ENCODE data around the gene HERPUD1. TPM values are rescaled to one million over a fixed set of nuclear protein-coding genes. Genes with fewer than 3 reads are reported as not detected.
A peak's percentile ranks its signal among the peaks of the same experiment; 100 is the strongest.
"Not testable (repeated sequence)": the region's sequence is repeated elsewhere in the genome, so short reads cannot be mapped to it uniquely, and the experiment has no call there.

The HERPUD1 gene
- total and polyA plus RNA-seq, 4 donors: 52.5 to 173 (median 108) TPM

DNA sequence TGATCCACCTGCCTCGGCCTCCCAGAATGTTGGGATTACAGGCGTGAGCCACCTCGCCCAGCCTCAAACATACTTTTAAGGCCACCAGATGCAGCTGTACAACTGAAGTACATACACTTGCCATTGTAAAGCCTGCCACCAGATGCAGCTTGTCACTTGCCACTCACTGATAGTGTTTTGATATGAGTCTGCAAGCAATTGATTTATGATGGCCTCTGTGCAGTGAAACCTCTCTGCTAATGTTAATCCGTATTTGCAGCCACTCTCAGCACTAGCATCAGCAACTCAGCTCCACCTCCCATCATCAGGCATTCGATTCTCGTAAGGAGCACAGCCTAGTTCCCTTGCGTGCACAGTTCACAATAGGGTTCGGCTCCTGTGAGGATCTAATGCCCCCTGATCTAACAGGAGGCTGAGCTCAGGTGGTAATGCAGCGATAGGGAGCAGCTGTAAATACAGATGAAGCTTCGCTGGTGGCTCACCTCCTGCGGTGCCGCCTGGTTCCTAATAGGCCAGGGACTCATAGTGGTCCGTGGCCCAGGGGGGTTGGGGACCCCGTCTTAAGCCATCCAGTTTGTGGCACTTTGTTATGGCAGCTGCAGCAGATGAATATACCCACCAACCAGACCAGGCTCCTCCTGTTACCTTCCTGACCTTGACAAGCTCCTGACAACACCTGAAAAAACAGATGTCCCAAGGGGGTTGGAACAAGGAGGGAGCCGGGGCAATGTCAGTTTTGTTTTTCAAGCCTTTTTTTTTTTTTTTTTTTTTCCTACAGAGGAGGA lies 1.3 kb upstream of the HERPUD1 start:
- no peaks in the 10 kb centered on the region for H3K27me3 ChIP-seq (ENCODE audit: control insufficient read depth in 1 of 2, insufficient read depth in 2 of 2, low read length in 1 of 2)
- ATAC-seq (ENCODE audit: low FRiP score) (no peak), DNase-seq (no peak)
- H3K4me1 ChIP-seq (ENCODE audit: control insufficient read depth in 1 of 2, insufficient read depth in 2 of 2, low read length in 2 of 2): no peaks in the 10 kb centered on the region
- H3K36me3 ChIP-seq (ENCODE audit: control insufficient read depth in 1 of 2, insufficient read depth in 2 of 2, low read length in 1 of 2): no peaks in the 10 kb centered on the region
- intact Hi-C loops (cut with DNase I): loop anchor here in 1 of 2 donors (5.0 kb wide), 2 partner anchors 57 to 257 kb away; partner anchors contain the start of genes NLRC5, PSME3IP1 and RSPRY1
- no peaks in the 10 kb centered on the region for H3K9me3 ChIP-seq (ENCODE audit: control insufficient read depth, low read length)
- WGBS, 2 donors: 80 to 82% methylated on average over 15 of the region's 15 CpGs
- H3K4me3 ChIP-seq (ENCODE audit: low read length in 2 of 2): no peak overlapping the region
- no peak overlapping the region for H3K27ac ChIP-seq (ENCODE audit: low read depth in 1 of 2, low read length in 2 of 2)

GRCh38 chr16:56931271-56931891 lies 561 bp upstream of the HERPUD1 start:
- intact Hi-C loops (cut with DNase I): loop anchor here in 1 of 2 donors (5.0 kb wide), 2 partner anchors 56 to 256 kb away; partner anchors contain the start of genes NLRC5, PSME3IP1 and RSPRY1
- peak overlapping the region in 1 of 2 donors; percentile 2 for H3K27ac ChIP-seq (ENCODE audit: low read depth in 1 of 2, low read length in 2 of 2)
- no peaks in the 10 kb centered on the region for H3K9me3 ChIP-seq (ENCODE audit: control insufficient read depth, low read length)
- no peak for ATAC-seq (ENCODE audit: low FRiP score)
- H3K4me3 ChIP-seq (ENCODE audit: low read length in 2 of 2): peak overlapping the region in 1 of 2 donors; percentile 44
- 22% methylated on average over 22 to 25 of the region's 25 CpGs for WGBS, 2 donors
- no peaks in the 10 kb centered on the region for H3K4me1 ChIP-seq (ENCODE audit: control insufficient read depth in 1 of 2, insufficient read depth in 2 of 2, low read length in 2 of 2)
- H3K36me3 ChIP-seq (ENCODE audit: control insufficient read depth in 1 of 2, insufficient read depth in 2 of 2, low read length in 1 of 2): no peaks in the 10 kb centered on the region
- peak in 1 of 2 donors; percentile 76 for DNase-seq
- H3K27me3 ChIP-seq (ENCODE audit: control insufficient read depth in 1 of 2, insufficient read depth in 2 of 2, low read length in 1 of 2): no peaks in the 10 kb centered on the region

DNA sequence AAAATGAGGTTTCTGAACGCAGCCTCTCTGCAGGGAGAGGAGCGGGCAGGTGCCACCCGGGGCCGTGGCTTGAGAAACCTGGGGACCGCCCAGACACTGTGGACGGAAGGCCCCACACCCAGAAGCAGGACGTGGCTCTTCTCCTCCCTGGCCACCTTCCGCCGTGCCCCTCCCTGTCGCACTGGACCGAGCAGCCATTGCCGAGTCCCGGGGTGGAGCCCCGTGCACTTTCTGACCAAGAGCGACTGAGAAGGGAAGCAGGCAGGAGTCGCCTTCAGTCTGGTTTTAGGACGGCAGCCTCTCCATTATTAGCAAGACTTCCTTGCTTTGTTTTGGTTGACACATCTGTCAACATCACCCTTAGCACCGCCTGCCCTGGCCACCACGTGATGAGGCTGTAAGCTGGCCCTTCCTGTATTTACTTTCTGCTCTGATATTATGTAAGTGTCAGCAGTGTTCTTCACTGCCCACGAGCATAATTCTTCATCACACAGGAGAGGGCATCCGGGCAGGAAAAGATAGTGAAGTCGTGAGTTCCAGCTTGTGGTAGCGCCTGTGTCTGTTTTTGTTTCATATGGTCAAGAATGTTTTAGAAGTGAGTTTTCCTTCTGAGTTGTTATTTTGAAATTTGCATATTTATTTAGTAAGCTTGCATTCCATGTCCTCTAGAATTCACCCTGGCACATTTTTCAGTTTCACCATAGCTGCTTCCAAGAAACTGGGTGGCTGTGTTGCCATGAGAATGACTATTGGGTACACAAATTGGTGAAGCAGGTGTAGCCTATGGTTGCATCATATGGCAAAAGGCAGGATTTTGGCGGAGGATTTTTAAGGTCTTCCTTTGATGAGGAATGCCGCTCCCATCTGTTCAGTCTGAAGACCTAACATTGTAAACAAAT lies 1.0 kb downstream of the HERPUD1 start:
- intact Hi-C loops (cut with DNase I): loop anchor here in 1 of 2 donors (5.0 kb wide), 2 partner anchors 54 to 254 kb away; partner anchors contain the start of genes NLRC5, PSME3IP1 and RSPRY1

DNA sequence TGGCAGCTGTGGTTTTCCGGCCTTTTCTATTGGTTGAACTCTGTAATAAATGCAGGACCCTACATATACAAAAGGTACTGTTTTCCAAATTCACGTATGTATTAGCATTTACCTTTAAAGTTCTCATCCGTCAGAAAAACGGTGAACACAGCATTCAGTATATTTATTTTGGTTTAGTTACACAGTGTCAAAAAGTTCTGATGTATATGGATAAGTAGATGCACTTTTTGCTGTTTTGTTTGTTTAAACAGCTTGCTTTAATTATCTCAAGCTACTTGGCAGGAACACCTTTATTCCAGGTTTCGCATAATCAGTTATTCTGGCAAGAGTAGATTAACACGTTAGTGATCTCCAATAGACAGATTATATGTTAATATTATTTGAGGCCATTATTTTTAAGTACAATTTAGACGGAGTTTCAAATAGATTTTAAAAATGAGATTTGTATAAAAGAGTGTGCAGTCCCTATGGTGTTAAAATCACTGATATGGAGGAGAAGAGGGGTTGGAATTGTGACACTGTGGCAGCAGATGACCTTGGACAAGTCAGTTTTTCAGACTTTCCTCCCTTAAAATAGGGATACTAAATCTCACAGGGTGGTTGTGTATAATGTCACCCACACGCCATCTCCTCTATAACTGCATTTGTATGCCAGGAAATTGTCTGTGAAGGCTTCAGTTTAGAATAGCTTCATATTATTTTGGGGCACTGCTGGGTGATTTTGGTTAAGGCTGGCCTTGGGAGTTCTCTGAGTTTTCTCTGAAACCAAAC lies 2.1 kb downstream of the HERPUD1 start:
- intact Hi-C loops (cut with DNase I): loop anchor here in 1 of 2 donors (5.0 kb wide), 2 partner anchors 53 to 253 kb away; partner anchors contain the start of genes NLRC5, PSME3IP1 and RSPRY1
- Histone ChIP-seq H3K4me3 (ENCODE audit: low read length in 2 of 2) (peak overlapping the region; percentile 81 to 90), H3K36me3 (ENCODE audit: control insufficient read depth in 1 of 2, insufficient read depth in 2 of 2, low read length in 1 of 2) (peaks cover 0 to 5% of the 10 kb centered on the region in 2 donors), H3K27me3 (ENCODE audit: control insufficient read depth in 1 of 2, insufficient read depth in 2 of 2, low read length in 1 of 2) (no peaks in the 10 kb centered on the region), H3K27ac (ENCODE audit: low read depth in 1 of 2, low read length in 2 of 2) (no peak overlapping the region), H3K4me1 (ENCODE audit: control insufficient read depth in 1 of 2, insufficient read depth in 2 of 2, low read length in 2 of 2) (no peaks in the 10 kb centered on the region), H3K9me3 (ENCODE audit: control insufficient read depth, low read length) (no peaks in the 10 kb centered on the region)
- no peak for DNase-seq
- WGBS, 2 donors: 5 to 9% methylated on average over 8 of the region's 8 CpGs
- ATAC-seq (ENCODE audit: low FRiP score): no peak

More for the DNA sequence above, 1.0 kb downstream of the HERPUD1 start:
- peak; percentile 83 for ATAC-seq (ENCODE audit: low FRiP score)
- H3K27ac ChIP-seq (ENCODE audit: low read depth in 1 of 2, low read length in 2 of 2): peak overlapping the region; percentile 87 to 88
- no peaks in the 10 kb centered on the region for H3K9me3 ChIP-seq (ENCODE audit: control insufficient read depth, low read length)
- peak overlapping the region; percentile 81 to 90 for H3K4me3 ChIP-seq (ENCODE audit: low read length in 2 of 2)
- DNase-seq: peak; percentile 88 to 89
- no peaks in the 10 kb centered on the region for H3K27me3 ChIP-seq (ENCODE audit: control insufficient read depth in 1 of 2, insufficient read depth in 2 of 2, low read length in 1 of 2)
- WGBS, 2 donors: 2% methylated on average over 18 to 25 of the region's 25 CpGs
- H3K4me1 ChIP-seq (ENCODE audit: control insufficient read depth in 1 of 2, insufficient read depth in 2 of 2, low read length in 2 of 2): no peaks in the 10 kb centered on the region
- H3K36me3 ChIP-seq (ENCODE audit: control insufficient read depth in 1 of 2, insufficient read depth in 2 of 2, low read length in 1 of 2): no peaks in the 10 kb centered on the region

DNA sequence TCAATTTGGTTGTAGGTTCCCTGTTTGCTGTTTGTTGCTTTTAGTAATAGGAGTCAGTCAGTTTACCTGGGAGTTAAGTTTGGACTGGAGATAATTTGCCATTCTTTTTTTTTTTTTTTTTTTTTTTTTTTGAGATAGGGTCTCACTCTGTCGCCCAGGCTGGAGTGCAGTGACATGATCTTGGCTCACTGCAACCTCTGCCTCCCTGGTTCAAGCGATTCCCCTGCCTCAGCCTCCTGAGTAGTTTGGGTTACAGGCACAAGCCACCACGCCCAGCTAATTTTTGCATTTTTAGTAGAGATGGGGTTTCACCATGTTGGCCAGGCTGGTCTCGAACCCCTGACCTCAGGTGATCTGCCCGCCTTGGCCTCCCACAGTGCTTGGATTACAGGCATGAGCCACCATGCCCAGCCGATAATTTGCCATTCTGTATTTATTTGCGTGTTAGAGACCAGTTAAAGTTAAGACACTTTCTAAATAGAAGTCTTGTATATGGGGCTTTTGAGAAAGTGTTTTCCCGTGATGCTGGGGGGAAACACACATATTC lies 2.7 kb downstream of the HERPUD1 start:
- H3K27ac ChIP-seq (ENCODE audit: low read depth in 1 of 2, low read length in 2 of 2); H3K4me1 ChIP-seq (ENCODE audit: control insufficient read depth in 1 of 2, insufficient read depth in 2 of 2, low read length in 2 of 2); H3K36me3 ChIP-seq (ENCODE audit: control insufficient read depth in 1 of 2, insufficient read depth in 2 of 2, low read length in 1 of 2); H3K9me3 ChIP-seq (ENCODE audit: control insufficient read depth, low read length); DNase-seq; H3K27me3 ChIP-seq (ENCODE audit: control insufficient read depth in 1 of 2, insufficient read depth in 2 of 2, low read length in 1 of 2); ATAC-seq (ENCODE audit: low FRiP score): not testable (repeated sequence)
- 40 to 46% methylated on average over 7 to 8 of the region's 8 CpGs for WGBS, 2 donors
- intact Hi-C loops (cut with DNase I): loop anchor here in 1 of 2 donors (5.0 kb wide), 2 partner anchors 53 to 253 kb away; partner anchors contain the start of genes NLRC5, PSME3IP1 and RSPRY1
- peak overlapping the region; percentile 34 to 81 for H3K4me3 ChIP-seq (ENCODE audit: low read length in 2 of 2)

- Histone ChIP-seq H3K27ac (ENCODE audit: low read depth in 1 of 2, low read length in 2 of 2) (no peak overlapping the region), H3K4me3 (ENCODE audit: low read length in 2 of 2) (no peak overlapping the region), H3K27me3 (ENCODE audit: control insufficient read depth in 1 of 2, insufficient read depth in 2 of 2, low read length in 1 of 2) (no peaks in the 10 kb centered on the region), H3K36me3 (ENCODE audit: control insufficient read depth in 1 of 2, insufficient read depth in 2 of 2, low read length in 1 of 2) (peaks cover 0 to 12% of the 10 kb centered on the region in 2 donors), H3K4me1 (ENCODE audit: control insufficient read depth in 1 of 2, insufficient read depth in 2 of 2, low read length in 2 of 2) (no peaks in the 10 kb centered on the region), H3K9me3 (ENCODE audit: control insufficient read depth, low read length) (no peaks in the 10 kb centered on the region)
- WGBS, 2 donors: 35 to 42% methylated on average over 5 of the region's 5 CpGs
- ATAC-seq (ENCODE audit: low FRiP score) (no peak), DNase-seq (no peak)
- intact Hi-C loops (cut with DNase I): no loop called here
These were observed 3.3 kb downstream of the HERPUD1 start for GRCh38 chr16:56935201-56935600.

- no peaks in the 10 kb centered on the region for H3K27me3 ChIP-seq (ENCODE audit: control insufficient read depth in 1 of 2, insufficient read depth in 2 of 2, low read length in 1 of 2)
- no peak overlapping the region for H3K4me3 ChIP-seq (ENCODE audit: low read length in 2 of 2)
- H3K36me3 ChIP-seq (ENCODE audit: control insufficient read depth in 1 of 2, insufficient read depth in 2 of 2, low read length in 1 of 2): peaks cover 3 to 16% of the 10 kb centered on the region in 2 donors
- WGBS, 2 donors: 63 to 67% methylated on average over 5 of the region's 5 CpGs
- no peak for DNase-seq
- H3K9me3 ChIP-seq (ENCODE audit: control insufficient read depth, low read length): no peaks in the 10 kb centered on the region
- no peaks in the 10 kb centered on the region for H3K4me1 ChIP-seq (ENCODE audit: control insufficient read depth in 1 of 2, insufficient read depth in 2 of 2, low read length in 2 of 2)
- ATAC-seq (ENCODE audit: low FRiP score): no peak
- intact Hi-C loops (cut with DNase I): no loop called here
- H3K27ac ChIP-seq (ENCODE audit: low read depth in 1 of 2, low read length in 2 of 2): no peak overlapping the region
These were observed 4.5 kb downstream of the HERPUD1 start for GRCh38 chr16:56936491-56936890.

Data from aorta (tissue), 5 donors.